SK-N-SH (cell line): ENCODE data around the gene FYN. TPM values are rescaled to one million over a fixed set of nuclear protein-coding genes. Genes with fewer than 3 reads are reported as not detected.

Experiments used
- CTCF ChIA-PET: fragments of 300-600, 350-600 bp; formaldehyde crosslinking; extraction: SDS; loops from one replicate; lab custom pipeline; 2021; lab: Yijun Ruan, JAX
- POLR2A ChIA-PET: fragments of 350-600 bp; sonication (Branson Sonifier 250); formaldehyde crosslinking; extraction: SDS; loops from one replicate; lab custom pipeline; 2020; ENCODE audit warnings: antibody characterized with exemption, inconsistent platforms; lab: Yijun Ruan, JAX
- DNase-seq: peaks from one replicate; pipeline ENCODE4 v3.0.0; 2012
- H2AFZ ChIP-seq: fragments of 200-600 bp; sonication (generic); 2 replicates; pipeline ENCODE4 v1.8.1; 2016; ENCODE audit warnings: antibody characterized with exemption, mild to moderate bottlenecking, low read depth
- H3F3A ChIP-seq: fragments of 200-600 bp; sonication (generic); replicated peaks from 2 replicates; pipeline ENCODE3; 2016; ENCODE audit warnings: antibody characterized with exemption, mild to moderate bottlenecking; ENCODE audit not compliant: insufficient read depth
- H3K27ac ChIP-seq, 2 experiments: fragments of 200-500 bp in 1 of 2; fragments of 200-600 bp in 1 of 2; sonication (Bioruptor generic) in 1 of 2; sonication (generic), shearing (Covaris generic) in 1 of 2; 2 replicates each; pipeline versions ENCODE4 v1.5.1 to v1.6.1; 2014 to 2016; ENCODE audit warnings: low read depth in 2 of 2, inconsistent platforms in 1 of 2, low read length in 1 of 2, mild to moderate bottlenecking in 1 of 2, mixed read lengths in 1 of 2
- H3K27me3 ChIP-seq: fragments of 200-600 bp; sonication (generic), shearing (Covaris generic); 2 replicates; pipeline ENCODE4 v1.6.1; 2016; ENCODE audit warnings: mixed run types; ENCODE audit not compliant: insufficient read depth
- H3K36me3 ChIP-seq, 2 experiments: fragments of 200-500 bp in 1 of 2; fragments of 200-600 bp in 1 of 2; sonication (Bioruptor generic) in 1 of 2; sonication (generic) in 1 of 2; replicated peaks in 1 of 2; 2 replicates each; pipeline versions ENCODE3 to v1.5.1; 2014 to 2016; ENCODE audit warnings: low read length in 1 of 2, mild to moderate bottlenecking in 1 of 2; ENCODE audit not compliant: insufficient read depth in 2 of 2, control insufficient read depth in 1 of 2
- H3K4me1 ChIP-seq, 2 experiments: fragments of 200-500 bp in 1 of 2; fragments of 200-600 bp in 1 of 2; sonication (Bioruptor generic) in 1 of 2; sonication (generic), shearing (Covaris generic) in 1 of 2; 2 replicates each; pipeline versions ENCODE4 v1.5.1 to v1.6.1; 2014 to 2016; ENCODE audit warnings: low read depth in 1 of 2, low read length in 1 of 2, mixed run types in 1 of 2; ENCODE audit not compliant: insufficient read depth in 2 of 2, control insufficient read depth in 1 of 2
- H3K4me2 ChIP-seq: fragments of 200-600 bp; sonication (generic), shearing (Covaris generic); 2 replicates; pipeline ENCODE4 v1.6.1; 2017; ENCODE audit warnings: mixed run types
- H3K4me3 ChIP-seq, 2 experiments: fragments of 200-500 bp in 1 of 2; fragments of 200-600 bp in 1 of 2; sonication (Bioruptor generic) in 1 of 2; sonication (generic), shearing (Covaris generic) in 1 of 2; 2 replicates each; pipeline versions ENCODE4 v1.5.1 to v1.8.1; 2014 to 2016; ENCODE audit warnings: low read depth in 2 of 2, inconsistent platforms in 1 of 2, low read length in 1 of 2, mild to moderate bottlenecking in 1 of 2, mixed read lengths in 1 of 2, moderate library complexity in 1 of 2
- H3K79me2 ChIP-seq: fragments of 200-600 bp; sonication (generic); 2 replicates; pipeline ENCODE4 v1.8.1; 2017; ENCODE audit warnings: mild to moderate bottlenecking; ENCODE audit not compliant: insufficient read depth
- H3K9ac ChIP-seq: fragments of 200-600 bp; sonication (generic); 2 replicates; pipeline ENCODE4 v1.6.1; 2017; ENCODE audit warnings: mixed run types
- H3K9me2 ChIP-seq: fragments of 200-600 bp; sonication (generic); 2 replicates; pipeline ENCODE4 v1.6.1; 2017; ENCODE audit warnings: mixed run types
- H3K9me3 ChIP-seq: fragments of 200-600 bp; sonication (generic); 2 replicates; pipeline ENCODE4 v1.6.1; 2017; ENCODE audit warnings: mixed run types, mild to moderate bottlenecking, moderate library complexity
- H4K20me1 ChIP-seq: fragments of 200-600 bp; sonication (generic); 2 replicates; pipeline ENCODE4 v1.6.1; 2017; ENCODE audit warnings: mild to moderate bottlenecking, mixed run types; ENCODE audit not compliant: insufficient read depth
- CHD2 ChIP-seq: fragments of 150-350 bp; IDR thresholded peaks from 2 replicates; pipeline ENCODE4 v1.6.1; 2018; ENCODE audit warnings: low read length; ENCODE audit not compliant: partially characterized antibody
- ELF1 ChIP-seq: IDR thresholded peaks from 2 replicates; pipeline ENCODE4 v1.4.0; 2012
- EP300 ChIP-seq, 2 experiments: IDR thresholded peaks; 2 replicates each; pipeline versions ENCODE4 v1.4.0 to v1.6.1; 2012; ENCODE audit warnings: borderline replicate concordance in 1 of 2, low read depth in 1 of 2, low read length in 1 of 2
- FOXM1 ChIP-seq: IDR thresholded peaks from 2 replicates; pipeline ENCODE4 v1.4.0; 2012; ENCODE audit warnings: low read depth, mild to moderate bottlenecking
- GABPA ChIP-seq: IDR thresholded peaks from 2 replicates; pipeline ENCODE4 v1.4.0; 2012; ENCODE audit warnings: low read depth, mild to moderate bottlenecking
- GATA2 ChIP-seq: sonication (generic); formaldehyde crosslinking; IDR thresholded peaks from 2 replicates; pipeline ENCODE4 v1.5.0; 2020; ENCODE audit warnings: mild to moderate bottlenecking, missing genetic modification reagents
- JUND ChIP-seq: IDR thresholded peaks from 2 replicates; pipeline ENCODE4 v1.4.0; 2012
- MAX ChIP-seq: IDR thresholded peaks from 2 replicates; pipeline ENCODE4 v1.4.0; 2012; ENCODE audit warnings: low read depth
- MEF2A ChIP-seq: IDR thresholded peaks from 2 replicates; pipeline ENCODE4 v1.4.0; 2012; ENCODE audit warnings: low read depth, borderline replicate concordance
- PBX3 ChIP-seq: IDR thresholded peaks from 2 replicates; pipeline ENCODE4; 2012
- POLR2AphosphoS5 ChIP-seq: IDR thresholded peaks from 2 replicates; pipeline ENCODE4 v1.6.1; 2012; ENCODE audit warnings: low read depth, low read length
- RCOR1 ChIP-seq: fragments of 150-350 bp; IDR thresholded peaks from 2 replicates; pipeline ENCODE4 v1.6.1; 2017; ENCODE audit warnings: antibody characterized with exemption, low read length
- SIN3A ChIP-seq: IDR thresholded peaks from 2 replicates; pipeline ENCODE4 v1.6.1; 2012; ENCODE audit warnings: low read depth, mild to moderate bottlenecking, low read length, moderate library complexity, borderline replicate concordance
- TAF1 ChIP-seq: IDR thresholded peaks from 2 replicates; pipeline ENCODE4 v1.6.1; 2012; ENCODE audit warnings: low read depth, mild to moderate bottlenecking, low read length, moderate library complexity, borderline replicate concordance
- TEAD4 ChIP-seq: IDR thresholded peaks from 2 replicates; pipeline ENCODE4 v1.4.0; 2012; ENCODE audit warnings: mild to moderate bottlenecking, borderline replicate concordance; ENCODE audit not compliant: insufficient read depth
- USF2 ChIP-seq: fragments of 150-350 bp; IDR thresholded peaks from 2 replicates; pipeline ENCODE4 v1.6.1; 2017; ENCODE audit warnings: antibody characterized with exemption, low read length, low read depth, borderline replicate concordance
- ZBTB33 ChIP-seq: IDR thresholded peaks from 2 replicates; pipeline ENCODE4 v1.4.0; 2012; ENCODE audit warnings: low read depth, borderline replicate concordance
- WGBS: methylation state at CpG from one replicate; pipeline ENCODE4 v1.1.6; 2017; ENCODE audit warnings: low lambda C conversion rate; 5-methylcytosine and 5-hydroxymethylcytosine counted together
- polyA plus RNA-seq, 3 experiments: library from polyadenylated mRNA; depleted of rRNA; stranded (reverse); fragments of >200 nt; gene quantifications; 2 replicates each; pipeline ENCODE4 v1.2.3, GENCODE V29; 2012

Gene FYN
- polyA plus RNA-seq, 1 of the 3 experiments (the other 2 are of a cell fraction): 31.0 TPM

- TF ChIP-seq MAX: no peak
- no peak for TF ChIP-seq EP300 (IDR thresholded peaks at IDR 0.05; ENCODE audit: borderline replicate concordance in 1 of 2, low read depth in 1 of 2, low read length in 1 of 2)
- TF ChIP-seq JUND: no peak
- no peak for TF ChIP-seq POLR2AphosphoS5
- no peak for TF ChIP-seq GABPA
Observed at GRCh38 chr6:111683749-111684267, 189.4 kb downstream of the FYN start (continued).

- ChIA-PET POLR2A (no interaction called here), CTCF (interaction anchor here (0.8 to 1.2 kb wide), 3 partner anchors 9 to 360 kb away, joined by 3 to 4 read pairs (median 4); no protein-coding TSS in a partner anchor)
- H3K4me2 ChIP-seq: no peak overlapping the region
- no peaks in the 10 kb centered on the region for H3K9me3 ChIP-seq
- peaks cover 0 to 11% of the 10 kb centered on the region in 2 experiments for H3K36me3 ChIP-seq
- H3K9me2 ChIP-seq: no peaks in the 10 kb centered on the region
- no peaks in the 10 kb centered on the region for H3K79me2 ChIP-seq
- H2AFZ ChIP-seq: no peak overlapping the region
- H3K9ac ChIP-seq: no peak overlapping the region
- no peak for DNase-seq
- peaks cover 0 to 17% of the 10 kb centered on the region in 2 experiments; a peak in 2 of 4 replicates for H3K4me1 ChIP-seq
- H3K4me3 ChIP-seq: no peak overlapping the region
- H3K27me3 ChIP-seq: no peaks in the 10 kb centered on the region
- TF ChIP-seq GATA2 (CRISPR knock-in tag): no peak
- no peak for TF ChIP-seq ZBTB33
- no peak for TF ChIP-seq RCOR1
- TF ChIP-seq TEAD4: no peak
- TF ChIP-seq PBX3: no peak
- no peak for TF ChIP-seq CHD2
- no peak for TF ChIP-seq GABPA
- no peak for TF ChIP-seq ELF1
- TF ChIP-seq SIN3A: no peak
- no peak for TF ChIP-seq USF2
- TF ChIP-seq FOXM1: no peak
- TF ChIP-seq MEF2A: no peak
- no peak for TF ChIP-seq TAF1
- no peak for TF ChIP-seq EP300 (IDR thresholded peaks at IDR 0.05; ENCODE audit: borderline replicate concordance in 1 of 2, low read depth in 1 of 2, low read length in 1 of 2)
- H3K27ac ChIP-seq: no peak overlapping the region
- H4K20me1 ChIP-seq: no peaks in the 10 kb centered on the region
- H3F3A ChIP-seq: no peaks in the 10 kb centered on the region
- 93% methylated on average over 5 of the region's 5 CpGs for WGBS
Observed at GRCh38 chr6:111683157-111683556, 190.1 kb downstream of the FYN start.
